H9 (cell line): Measurements from ENCODE around the gene HOXD8. TPM values are rescaled to one million over a fixed set of nuclear protein-coding genes. Genes with fewer than 3 reads are reported as not detected.

Experiments
- DNase-seq: peaks from one replicate; pipeline ENCODE4 v3.0.0-alpha.2; 2017
- H2AFZ ChIP-seq: one replicate; pipeline ENCODE4 v1.6.1; 2013; ENCODE audit warnings: mild to moderate bottlenecking, low read length, control low read depth, moderate library complexity
- H2AK5ac ChIP-seq: 2 replicates; pipeline ENCODE4 v1.6.1; 2013; ENCODE audit warnings: low read length, control low read depth, mixed read lengths; ENCODE audit not compliant: insufficient read length
- H2BK120ac ChIP-seq: one replicate; pipeline ENCODE4 v1.6.1; 2013; ENCODE audit warnings: low read depth, mild to moderate bottlenecking, low read length, control low read depth, inconsistent platforms; ENCODE audit not compliant: poor library complexity, severe bottlenecking
- H2BK12ac ChIP-seq: 2 replicates; pipeline ENCODE4 v1.6.1; 2013; ENCODE audit warnings: low read length, control low read depth, mixed read lengths, low read depth; ENCODE audit not compliant: insufficient read length
- H2BK15ac ChIP-seq: 2 replicates; pipeline ENCODE4 v1.6.1; 2013; ENCODE audit warnings: low read depth, low read length, control low read depth
- H2BK20ac ChIP-seq: one replicate; pipeline ENCODE4 v1.6.1; 2013; ENCODE audit warnings: low read depth, mild to moderate bottlenecking, low read length, control low read depth, inconsistent platforms; ENCODE audit not compliant: poor library complexity, severe bottlenecking
- H2BK5ac ChIP-seq: 2 replicates; pipeline ENCODE4 v1.6.1; 2013; ENCODE audit warnings: low read length, control low read depth, mixed read lengths; ENCODE audit not compliant: insufficient read length
- H3K14ac ChIP-seq: 2 replicates; pipeline ENCODE4 v1.6.1; 2013; ENCODE audit warnings: low read length, control low read depth; ENCODE audit not compliant: insufficient read depth
- H3K18ac ChIP-seq: 2 replicates; pipeline ENCODE4 v1.6.1; 2013; ENCODE audit warnings: low read depth, mild to moderate bottlenecking, mixed read lengths, low read length, control low read depth; ENCODE audit not compliant: insufficient read length
- H3K23ac ChIP-seq: 2 replicates; pipeline ENCODE4 v1.6.1; 2013; ENCODE audit warnings: low read length, control low read depth, mixed read lengths, low read depth; ENCODE audit not compliant: insufficient read length
- H3K23me2 ChIP-seq: 2 replicates; pipeline ENCODE4 v1.6.1; 2013; ENCODE audit warnings: low read depth, mild to moderate bottlenecking, mixed read lengths, low read length, control low read depth; ENCODE audit not compliant: insufficient read length, poor library complexity, severe bottlenecking
- H3K27ac ChIP-seq: 2 replicates; pipeline ENCODE4 v1.5.1; 2013; ENCODE audit warnings: low read length, control low read depth, mixed read lengths, low read depth; ENCODE audit not compliant: insufficient read length
- H3K27me3 ChIP-seq: 2 replicates; pipeline ENCODE4 v1.6.1; 2013; ENCODE audit warnings: low read length, control low read depth, inconsistent platforms; ENCODE audit not compliant: insufficient read depth
- H3K4ac ChIP-seq: 2 replicates; pipeline ENCODE4 v1.6.1; 2013; ENCODE audit warnings: low read depth, mild to moderate bottlenecking, control low read depth, inconsistent platforms, low read length, moderate library complexity
- H3K4me1 ChIP-seq: 2 replicates; pipeline ENCODE4 v1.6.1; 2013; ENCODE audit warnings: low read length, control low read depth, inconsistent platforms; ENCODE audit not compliant: insufficient read depth
- H3K4me2 ChIP-seq: 2 replicates; pipeline ENCODE4 v1.6.1; 2013; ENCODE audit warnings: low read length, control low read depth, mixed read lengths; ENCODE audit not compliant: insufficient read length, insufficient read depth
- H3K56ac ChIP-seq: 2 replicates; pipeline ENCODE4 v1.6.1; 2013; ENCODE audit warnings: low read depth, mild to moderate bottlenecking, mixed read lengths, low read length, control low read depth; ENCODE audit not compliant: insufficient read length
- H3K79me1 ChIP-seq: 2 replicates; pipeline ENCODE4 v1.6.1; 2013; ENCODE audit warnings: low read depth, mild to moderate bottlenecking, moderate library complexity, low read length, control low read depth, inconsistent platforms; ENCODE audit not compliant: insufficient read depth, poor library complexity, severe bottlenecking
- H3K79me2 ChIP-seq: 2 replicates; pipeline ENCODE4 v1.6.1; 2013; ENCODE audit warnings: low read length, control low read depth, inconsistent platforms; ENCODE audit not compliant: insufficient read depth
- H3K9ac ChIP-seq: 2 replicates; pipeline ENCODE4 v1.6.1; 2013; ENCODE audit warnings: low read length, control low read depth, mixed read lengths; ENCODE audit not compliant: insufficient read length; ENCODE audit errors: extremely low read depth
- H3K9me3 ChIP-seq: one replicate; pipeline ENCODE4 v1.6.1; 2013; ENCODE audit warnings: low read depth, low read length, inconsistent platforms; ENCODE audit not compliant: control insufficient read depth
- H3T11ph ChIP-seq: one replicate; pipeline ENCODE4 v1.6.1; 2013; ENCODE audit warnings: mild to moderate bottlenecking, low read length, control low read depth, inconsistent platforms
- H4K20me1 ChIP-seq: one replicate; pipeline ENCODE4 v1.6.1; 2013; ENCODE audit not compliant: control insufficient read depth, insufficient read length, insufficient read depth
- H4K5ac ChIP-seq: 2 replicates; pipeline ENCODE4 v1.6.1; 2013; ENCODE audit warnings: low read depth, mild to moderate bottlenecking, mixed read lengths, low read length, control low read depth; ENCODE audit not compliant: insufficient read length
- H4K8ac ChIP-seq: replicated peaks from 2 replicates; pipeline ENCODE4 v1.6.1; 2013; ENCODE audit warnings: low read length, control low read depth, mixed read lengths, low read depth; ENCODE audit not compliant: insufficient read length
- H4K91ac ChIP-seq: 2 replicates; pipeline ENCODE4 v1.6.1; 2013; ENCODE audit warnings: low read depth, mild to moderate bottlenecking, moderate library complexity, mixed read lengths, low read length, control low read depth; ENCODE audit not compliant: insufficient read length
- H3K27ac Mint-ChIP-seq, 3 experiments: 2 replicates in 2 of 3; 3 replicates in 1 of 3; pipeline ENCODE4 v1.8.0; 2020 to 2021; ENCODE audit warnings: mixed read lengths in 3 of 3, mild to moderate bottlenecking in 1 of 3, moderate library complexity in 1 of 3
- H3K27me3 Mint-ChIP-seq: 2 replicates; pipeline ENCODE4 v1.8.0; 2021; ENCODE audit warnings: low read depth, mild to moderate bottlenecking, moderate library complexity, mixed read lengths
- H3K36me3 Mint-ChIP-seq, 3 experiments: 2 replicates in 2 of 3; 3 replicates in 1 of 3; pipeline ENCODE4 v1.8.0; 2020 to 2021; ENCODE audit warnings: low read depth in 3 of 3, mixed read lengths in 3 of 3; ENCODE audit not compliant: insufficient read depth in 1 of 3
- H3K4me1 Mint-ChIP-seq, 2 experiments: 2 replicates each; pipeline ENCODE4 v1.8.0; 2020; ENCODE audit warnings: mixed read lengths in 2 of 2
- H3K4me3 Mint-ChIP-seq, 2 experiments: 2 replicates in 1 of 2; 3 replicates in 1 of 2; pipeline ENCODE4 v1.8.0; 2020 to 2021; ENCODE audit warnings: mild to moderate bottlenecking in 2 of 2, mixed read lengths in 2 of 2, moderate library complexity in 1 of 2
- H3K9me3 Mint-ChIP-seq, 2 experiments: 2 replicates in 1 of 2; 3 replicates in 1 of 2; pipeline ENCODE4 v1.8.0; 2020; ENCODE audit warnings: mild to moderate bottlenecking in 2 of 2, mixed read lengths in 2 of 2, moderate library complexity in 1 of 2
- WGBS: extraction: QIAGEN DNeasy Blood & Tissue Kit; methylation state at CpG from one replicate; pipeline ENCODE4 v1.1.7; 2013; ENCODE audit warnings: missing lambda C conversion rate, low lambda C conversion rate, mixed read lengths; ENCODE audit not compliant: insufficient read length; ENCODE audit errors: extremely low coverage; 5-methylcytosine and 5-hydroxymethylcytosine counted together
- total RNA-seq: library from RNA; stranded (reverse); gene quantifications from 2 replicates; pipeline ENCODE4 v1.2.1, GENCODE V29; 2021
- TF ChIP-seq, protein P1 (sequence below): fragments of 200-600 bp; sonication (generic); conservative IDR thresholded peaks from 3 replicates; pipeline ENCODE4 v1.8.0; 2021; ENCODE audit warnings: antibody characterized with exemption, mild to moderate bottlenecking

The HOXD8 gene
- total RNA-seq, 1 experiment from 2014 or later = not detected

DNA sequence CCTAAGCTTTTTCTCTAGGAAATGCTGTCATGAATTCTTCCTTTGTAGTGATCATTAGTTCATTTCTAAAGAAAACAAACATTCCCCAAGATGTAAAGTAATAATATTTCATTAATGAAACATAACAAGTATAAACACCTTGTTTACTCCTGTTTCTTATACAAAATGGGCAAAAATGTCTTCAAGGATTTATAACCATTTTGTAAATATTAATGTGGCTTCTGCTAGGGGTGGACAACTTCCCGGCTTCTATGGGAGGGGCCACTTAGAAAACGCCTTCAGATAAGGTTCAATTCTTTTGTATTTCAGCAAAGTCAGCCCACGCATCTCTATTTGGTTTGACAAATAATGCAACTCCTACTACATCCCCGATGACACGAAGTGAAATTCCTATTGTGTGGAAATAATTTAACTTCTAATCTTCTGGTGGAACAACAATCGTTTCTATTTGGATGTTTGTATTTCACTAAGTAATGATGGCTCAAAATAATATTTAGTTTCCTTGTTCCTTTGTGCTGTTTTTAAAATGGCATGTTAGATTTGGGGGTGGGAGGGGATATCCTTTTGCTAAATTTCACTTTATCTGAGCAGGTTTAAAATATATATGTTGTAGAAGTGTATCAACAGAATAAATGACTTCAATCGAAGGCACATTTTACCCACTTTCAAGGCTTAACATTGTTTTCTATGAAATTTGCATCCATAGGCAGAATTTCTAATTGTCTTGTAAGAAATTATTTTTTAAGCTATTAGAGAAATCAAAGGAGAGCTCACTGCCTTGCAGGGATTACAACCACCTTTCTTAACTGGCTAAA is 44.3 kb downstream of the HOXD8 start:
- no peak overlapping the region for H3K4me2 ChIP-seq
- H3K23me2 ChIP-seq = no peaks in the 10 kb centered on the region
- Mint-ChIP-seq H3K9me3 (peaks cover 3 to 18% of the 10 kb centered on the region in 2 experiments), H3K4me1 (peaks cover 35 to 47% of the 10 kb centered on the region in 2 experiments), H3K36me3 (peaks cover 0 to 6% (median 0%) of the 10 kb centered on the region in 3 experiments; a peak in 2 of 7 replicates), H3K27me3 (peaks cover 100% of the 10 kb centered on the region), H3K4me3 (no peak overlapping the region), H3K27ac (no peak overlapping the region; a peak in 1 of 7 replicates)
- TF ChIP-seq, protein P1, sequence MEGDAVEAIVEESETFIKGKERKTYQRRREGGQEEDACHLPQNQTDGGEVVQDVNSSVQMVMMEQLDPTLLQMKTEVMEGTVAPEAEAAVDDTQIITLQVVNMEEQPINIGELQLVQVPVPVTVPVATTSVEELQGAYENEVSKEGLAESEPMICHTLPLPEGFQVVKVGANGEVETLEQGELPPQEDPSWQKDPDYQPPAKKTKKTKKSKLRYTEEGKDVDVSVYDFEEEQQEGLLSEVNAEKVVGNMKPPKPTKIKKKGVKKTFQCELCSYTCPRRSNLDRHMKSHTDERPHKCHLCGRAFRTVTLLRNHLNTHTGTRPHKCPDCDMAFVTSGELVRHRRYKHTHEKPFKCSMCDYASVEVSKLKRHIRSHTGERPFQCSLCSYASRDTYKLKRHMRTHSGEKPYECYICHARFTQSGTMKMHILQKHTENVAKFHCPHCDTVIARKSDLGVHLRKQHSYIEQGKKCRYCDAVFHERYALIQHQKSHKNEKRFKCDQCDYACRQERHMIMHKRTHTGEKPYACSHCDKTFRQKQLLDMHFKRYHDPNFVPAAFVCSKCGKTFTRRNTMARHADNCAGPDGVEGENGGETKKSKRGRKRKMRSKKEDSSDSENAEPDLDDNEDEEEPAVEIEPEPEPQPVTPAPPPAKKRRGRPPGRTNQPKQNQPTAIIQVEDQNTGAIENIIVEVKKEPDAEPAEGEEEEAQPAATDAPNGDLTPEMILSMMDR = no peak
- H4K91ac ChIP-seq = no peak overlapping the region
- no peak overlapping the region for H2BK120ac ChIP-seq
- H3K79me1 ChIP-seq = no peaks in the 10 kb centered on the region
- peaks cover 100% of the 10 kb centered on the region for H3K27me3 ChIP-seq
- DNase-seq = no peak
- no peaks in the 10 kb centered on the region for H3K9me3 ChIP-seq
- no peak overlapping the region for H4K8ac ChIP-seq
- no peak overlapping the region for H2AK5ac ChIP-seq
- no peak overlapping the region for H2BK15ac ChIP-seq
- H3K23ac ChIP-seq = no peak overlapping the region
- H3K4ac ChIP-seq = no peak overlapping the region
- H3T11ph ChIP-seq = no peak overlapping the region
- H2BK20ac ChIP-seq = no peak overlapping the region
- H2BK5ac ChIP-seq = no peak overlapping the region
- H3K56ac ChIP-seq = no peak overlapping the region
- H3K18ac ChIP-seq = no peak overlapping the region
- no peak overlapping the region for H4K5ac ChIP-seq
- no peaks in the 10 kb centered on the region for H3K4me1 ChIP-seq
- H2AFZ ChIP-seq = no peak overlapping the region
- H3K27ac ChIP-seq = no peak overlapping the region
- no peaks in the 10 kb centered on the region for H4K20me1 ChIP-seq
- H3K9ac ChIP-seq = no peak overlapping the region
- WGBS = no CpG with 5 or more reads among the region's 7 CpGs
- no peak overlapping the region for H2BK12ac ChIP-seq
- H3K14ac ChIP-seq = no peak overlapping the region
- H3K79me2 ChIP-seq = no peaks in the 10 kb centered on the region
